Measurements from ENCODE around the gene GMPPB. TPM values are rescaled to one million over a fixed set of nuclear protein-coding genes. Genes with fewer than 3 reads are reported as not detected.

The GMPPB gene
- total and polyA plus RNA-seq, 12 donors = 8.7 to 48.8 (median 12.9) TPM

DNA sequence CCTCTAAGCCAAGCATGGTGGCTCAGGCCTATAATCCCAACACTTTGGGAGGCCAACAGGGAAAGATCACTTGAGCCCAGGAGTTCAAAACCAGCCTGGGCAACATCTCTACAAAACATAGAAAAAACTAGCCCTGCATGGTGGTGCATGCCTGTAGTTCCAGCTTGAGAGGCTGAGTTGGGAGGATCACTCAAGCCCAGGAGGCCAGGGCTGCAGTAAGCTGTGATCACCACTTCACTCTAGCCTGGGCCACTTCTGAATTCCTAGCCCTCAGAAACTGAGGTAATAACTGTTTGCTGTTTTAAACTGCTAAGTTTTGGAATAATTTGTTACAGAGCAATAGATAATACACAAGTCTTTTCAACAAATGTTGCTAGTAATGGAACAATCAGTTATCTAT, 46.2 kb upstream of the GMPPB start:
- H3K36me3 ChIP-seq = peaks cover 0 to 46% (median 0%) of the 10 kb centered on the region in 9 donors
- intact Hi-C loops (cut with DNase I) = no loop called here
- H3K27ac ChIP-seq = no peak overlapping the region
- TF ChIP-seq, protein P1, sequence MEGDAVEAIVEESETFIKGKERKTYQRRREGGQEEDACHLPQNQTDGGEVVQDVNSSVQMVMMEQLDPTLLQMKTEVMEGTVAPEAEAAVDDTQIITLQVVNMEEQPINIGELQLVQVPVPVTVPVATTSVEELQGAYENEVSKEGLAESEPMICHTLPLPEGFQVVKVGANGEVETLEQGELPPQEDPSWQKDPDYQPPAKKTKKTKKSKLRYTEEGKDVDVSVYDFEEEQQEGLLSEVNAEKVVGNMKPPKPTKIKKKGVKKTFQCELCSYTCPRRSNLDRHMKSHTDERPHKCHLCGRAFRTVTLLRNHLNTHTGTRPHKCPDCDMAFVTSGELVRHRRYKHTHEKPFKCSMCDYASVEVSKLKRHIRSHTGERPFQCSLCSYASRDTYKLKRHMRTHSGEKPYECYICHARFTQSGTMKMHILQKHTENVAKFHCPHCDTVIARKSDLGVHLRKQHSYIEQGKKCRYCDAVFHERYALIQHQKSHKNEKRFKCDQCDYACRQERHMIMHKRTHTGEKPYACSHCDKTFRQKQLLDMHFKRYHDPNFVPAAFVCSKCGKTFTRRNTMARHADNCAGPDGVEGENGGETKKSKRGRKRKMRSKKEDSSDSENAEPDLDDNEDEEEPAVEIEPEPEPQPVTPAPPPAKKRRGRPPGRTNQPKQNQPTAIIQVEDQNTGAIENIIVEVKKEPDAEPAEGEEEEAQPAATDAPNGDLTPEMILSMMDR (IDR thresholded peaks at IDR 0.05) = no peak
- no peak for ATAC-seq
- no peak overlapping the region for H3K4me3 ChIP-seq
- H3K4me1 ChIP-seq = peaks cover 0 to 6% (median 0%) of the 10 kb centered on the region in 9 donors
- no peaks in the 10 kb centered on the region for H3K9me3 ChIP-seq
- no peak for DNase-seq
- no peaks in the 10 kb centered on the region for H3K27me3 ChIP-seq

DNA sequence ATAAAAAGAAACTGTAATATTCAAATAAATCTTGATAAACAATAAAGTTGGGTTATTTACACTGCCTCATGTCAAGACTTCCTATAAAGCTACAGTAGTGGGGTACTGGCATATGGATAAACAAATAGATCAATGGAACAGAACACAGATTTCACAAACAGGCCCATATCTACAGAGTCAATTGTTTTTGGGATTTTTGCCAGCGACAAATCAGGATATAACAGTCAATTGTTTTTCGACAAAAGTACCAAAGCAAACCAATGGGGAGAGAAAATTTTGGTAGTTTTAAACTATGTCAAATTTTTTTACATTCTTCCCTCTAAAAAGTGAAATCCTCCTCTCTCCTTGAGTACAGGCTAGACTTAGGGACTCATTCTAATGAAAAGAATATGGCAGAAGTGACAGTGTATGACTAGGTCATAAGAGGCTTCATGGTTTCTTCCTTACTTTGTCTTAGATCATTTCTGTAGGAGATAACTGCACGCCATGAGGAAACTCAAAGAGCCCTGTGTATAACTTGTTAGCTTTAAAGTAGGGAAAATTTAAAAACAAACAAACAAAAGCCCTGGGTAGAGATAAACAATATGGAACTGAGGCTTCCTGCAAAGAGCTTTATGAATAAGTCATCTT, 45.6 kb upstream of the GMPPB start:
- Histone ChIP-seq H3K27me3 (no peaks in the 10 kb centered on the region), H3K4me1 (peaks cover 0 to 4% (median 0%) of the 10 kb centered on the region in 9 donors), H3K4me3 (no peak overlapping the region), H3K9me3 (no peaks in the 10 kb centered on the region), H3K36me3 (peaks cover 0 to 51% (median 0%) of the 10 kb centered on the region in 9 donors), H3K27ac (no peak overlapping the region)
- TF ChIP-seq, protein P1 (IDR thresholded peaks at IDR 0.05) = no peak
- intact Hi-C loops (cut with DNase I) = no loop called here
- no peak for ATAC-seq
- no peak for DNase-seq
- 83 to 87% methylated on average over 3 of the region's 3 CpGs for WGBS, 2 donors

DNA sequence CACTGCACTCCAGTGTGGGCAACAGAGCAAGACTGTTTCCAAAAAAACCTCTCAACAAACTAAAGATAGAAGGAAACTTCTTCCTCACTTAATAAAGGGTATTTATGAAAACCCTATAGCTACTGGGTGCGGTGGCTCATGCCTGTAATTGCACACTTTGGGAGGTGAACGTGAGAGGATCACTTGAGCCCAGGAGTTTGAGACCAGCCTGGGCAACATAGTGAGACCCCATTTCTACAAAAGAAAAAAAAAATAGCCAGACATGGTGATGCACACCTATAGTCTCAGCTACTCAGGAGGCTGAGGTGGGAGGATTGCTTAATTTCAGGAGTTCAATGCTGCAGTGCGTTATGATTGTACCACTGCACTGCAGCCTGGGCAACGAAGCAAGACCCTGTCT, 40.2 kb upstream of the GMPPB start:
- ATAC-seq = no peak
- WGBS, 2 donors = 96 to 98% methylated on average over 4 of the region's 4 CpGs

DNA sequence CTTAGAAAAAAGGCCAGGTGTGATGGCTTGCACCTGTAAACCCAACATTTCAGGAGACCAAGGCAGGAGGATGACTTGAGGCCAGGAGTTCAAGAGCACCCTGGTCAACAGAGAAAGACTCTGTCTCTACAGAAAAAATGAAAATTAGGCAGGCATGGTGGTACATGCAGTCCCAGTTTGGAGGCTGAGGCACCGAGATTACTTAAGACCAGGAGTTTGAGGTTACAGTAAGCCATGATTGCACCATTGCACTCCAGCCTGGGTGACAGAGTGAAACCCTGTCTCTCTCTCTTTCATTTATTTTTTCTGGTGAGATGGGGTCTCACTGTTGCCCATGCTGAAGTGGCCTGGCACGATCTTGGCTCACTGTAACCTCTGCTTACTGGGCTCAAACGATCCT, 37.9 kb upstream of the GMPPB start:
- WGBS, 2 donors = 90 to 95% methylated on average over 3 of the region's 3 CpGs
- intact Hi-C loops (cut with DNase I) = no loop called here
- no peaks in the 10 kb centered on the region for H3K9me3 ChIP-seq
- no peaks in the 10 kb centered on the region for H3K27me3 ChIP-seq
- TF ChIP-seq, protein P1 (IDR thresholded peaks at IDR 0.05) = no peak
- H3K36me3 ChIP-seq = peaks cover 0 to 54% (median 0%) of the 10 kb centered on the region in 9 donors
- H3K4me1 ChIP-seq = peaks cover 0 to 15% (median 0%) of the 10 kb centered on the region in 9 donors
- no peak for DNase-seq
- no peak for ATAC-seq
- no peak overlapping the region for H3K4me3 ChIP-seq
- H3K27ac ChIP-seq = no peak overlapping the region

More for the DNA sequence above, 40.2 kb upstream of the GMPPB start:
- no peak overlapping the region for H3K4me3 ChIP-seq
- no peaks in the 10 kb centered on the region for H3K27me3 ChIP-seq
- H3K36me3 ChIP-seq = peaks cover 0 to 64% (median 0%) of the 10 kb centered on the region in 9 donors
- no peak overlapping the region for H3K27ac ChIP-seq
- no peak for DNase-seq
- peaks cover 0 to 15% (median 0%) of the 10 kb centered on the region in 9 donors for H3K4me1 ChIP-seq
- intact Hi-C loops (cut with DNase I) = no loop called here
- no peaks in the 10 kb centered on the region for H3K9me3 ChIP-seq
- TF ChIP-seq, protein P1 (IDR thresholded peaks at IDR 0.05) = no peak
